22Rv1 (cell line): Measurements from ENCODE around the gene GBP7.

Source experiments
- ZFX ChIP-seq: fragments of 450-650 bp; IDR thresholded peaks from 2 replicates; pipeline ENCODE4 v1.6.1; 2017; ENCODE audit warnings: antibody characterized with exemption, borderline replicate concordance
- TF ChIP-seq, protein P1 (sequence below): fragments of 450-650 bp; IDR thresholded peaks from 2 replicates; pipeline ENCODE4 v1.5.1; 2017; ENCODE audit warnings: mild to moderate bottlenecking

DNA sequence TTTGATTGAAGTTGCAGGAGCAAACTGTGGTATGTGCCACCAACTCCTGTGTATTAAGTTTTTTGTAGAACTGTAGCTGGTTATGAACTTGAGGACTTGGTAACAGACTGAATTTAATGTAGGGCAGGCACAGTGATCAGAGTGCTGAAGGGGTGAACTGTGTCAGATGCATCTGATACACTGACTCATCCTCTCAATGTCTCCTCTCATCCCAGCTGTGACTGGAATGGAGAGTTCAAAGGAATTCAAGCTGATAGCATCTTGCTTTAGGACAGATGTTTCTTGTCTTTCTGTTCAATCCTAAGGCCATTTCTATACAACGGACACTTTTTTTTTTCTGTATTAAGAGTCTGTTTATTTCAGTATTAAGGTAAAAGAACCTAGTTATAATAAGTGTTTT lies 85.8 kb downstream of the GBP7 start:
- TF ChIP-seq, protein P1, sequence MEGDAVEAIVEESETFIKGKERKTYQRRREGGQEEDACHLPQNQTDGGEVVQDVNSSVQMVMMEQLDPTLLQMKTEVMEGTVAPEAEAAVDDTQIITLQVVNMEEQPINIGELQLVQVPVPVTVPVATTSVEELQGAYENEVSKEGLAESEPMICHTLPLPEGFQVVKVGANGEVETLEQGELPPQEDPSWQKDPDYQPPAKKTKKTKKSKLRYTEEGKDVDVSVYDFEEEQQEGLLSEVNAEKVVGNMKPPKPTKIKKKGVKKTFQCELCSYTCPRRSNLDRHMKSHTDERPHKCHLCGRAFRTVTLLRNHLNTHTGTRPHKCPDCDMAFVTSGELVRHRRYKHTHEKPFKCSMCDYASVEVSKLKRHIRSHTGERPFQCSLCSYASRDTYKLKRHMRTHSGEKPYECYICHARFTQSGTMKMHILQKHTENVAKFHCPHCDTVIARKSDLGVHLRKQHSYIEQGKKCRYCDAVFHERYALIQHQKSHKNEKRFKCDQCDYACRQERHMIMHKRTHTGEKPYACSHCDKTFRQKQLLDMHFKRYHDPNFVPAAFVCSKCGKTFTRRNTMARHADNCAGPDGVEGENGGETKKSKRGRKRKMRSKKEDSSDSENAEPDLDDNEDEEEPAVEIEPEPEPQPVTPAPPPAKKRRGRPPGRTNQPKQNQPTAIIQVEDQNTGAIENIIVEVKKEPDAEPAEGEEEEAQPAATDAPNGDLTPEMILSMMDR, result no peak
- no peak for TF ChIP-seq ZFX
